ENCODE measurements around the gene RHBDD3.

The RHBDD3 gene

DNA sequence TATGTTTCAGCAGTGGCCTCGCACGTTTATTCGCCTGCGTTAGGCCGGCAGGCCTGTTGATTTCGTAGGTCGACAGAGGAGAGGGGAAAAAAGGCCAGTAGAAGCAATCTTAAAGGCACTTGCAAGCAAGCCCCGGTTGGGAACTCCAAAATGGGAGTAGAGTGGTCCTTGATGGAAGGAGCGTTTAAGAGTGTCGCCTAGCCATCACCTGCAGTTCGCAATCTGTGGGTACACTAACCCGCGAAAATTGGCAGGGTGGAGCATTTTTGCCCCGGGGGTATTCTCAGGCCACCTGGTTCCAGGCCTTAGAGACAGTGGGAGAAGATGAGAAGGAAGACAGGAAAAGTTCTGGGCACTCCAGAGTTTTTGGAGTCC, 1.4 kb upstream of the RHBDD3 start:
- H3K4me3 ChIP-seq (replicated peaks in 1 of 2; ENCODE audit: low read depth in 2 of 2, low read length in 2 of 2): peak overlapping the region; percentile 84 to 88
- TF ChIP-seq CTCF (IDR thresholded peaks at IDR 0.05; ENCODE audit: low read depth, low read length): no peak
- DNase-seq (ENCODE audit: low read depth in 2 of 2): peak in 1 of 2 donors; percentile 13

GRCh38 chr22:29268511-29269229, 889 bp upstream of the RHBDD3 start:
- DNase-seq (ENCODE audit: low read depth in 2 of 2): peak; percentile 65 to 86
- TF ChIP-seq CTCF (IDR thresholded peaks at IDR 0.05; ENCODE audit: low read depth, low read length): no peak
- peak overlapping the region; percentile 84 to 88 for H3K4me3 ChIP-seq (replicated peaks in 1 of 2; ENCODE audit: low read depth in 2 of 2, low read length in 2 of 2)

- peak overlapping the region; percentile 84 to 88 for H3K4me3 ChIP-seq (replicated peaks in 1 of 2; ENCODE audit: low read depth in 2 of 2, low read length in 2 of 2)
- no peak for DNase-seq (ENCODE audit: low read depth in 2 of 2)
- no peak for TF ChIP-seq CTCF (IDR thresholded peaks at IDR 0.05; ENCODE audit: low read depth, low read length)
Measured at GRCh38 chr22:29267462-29267857, 321 bp downstream of the RHBDD3 start.

DNA sequence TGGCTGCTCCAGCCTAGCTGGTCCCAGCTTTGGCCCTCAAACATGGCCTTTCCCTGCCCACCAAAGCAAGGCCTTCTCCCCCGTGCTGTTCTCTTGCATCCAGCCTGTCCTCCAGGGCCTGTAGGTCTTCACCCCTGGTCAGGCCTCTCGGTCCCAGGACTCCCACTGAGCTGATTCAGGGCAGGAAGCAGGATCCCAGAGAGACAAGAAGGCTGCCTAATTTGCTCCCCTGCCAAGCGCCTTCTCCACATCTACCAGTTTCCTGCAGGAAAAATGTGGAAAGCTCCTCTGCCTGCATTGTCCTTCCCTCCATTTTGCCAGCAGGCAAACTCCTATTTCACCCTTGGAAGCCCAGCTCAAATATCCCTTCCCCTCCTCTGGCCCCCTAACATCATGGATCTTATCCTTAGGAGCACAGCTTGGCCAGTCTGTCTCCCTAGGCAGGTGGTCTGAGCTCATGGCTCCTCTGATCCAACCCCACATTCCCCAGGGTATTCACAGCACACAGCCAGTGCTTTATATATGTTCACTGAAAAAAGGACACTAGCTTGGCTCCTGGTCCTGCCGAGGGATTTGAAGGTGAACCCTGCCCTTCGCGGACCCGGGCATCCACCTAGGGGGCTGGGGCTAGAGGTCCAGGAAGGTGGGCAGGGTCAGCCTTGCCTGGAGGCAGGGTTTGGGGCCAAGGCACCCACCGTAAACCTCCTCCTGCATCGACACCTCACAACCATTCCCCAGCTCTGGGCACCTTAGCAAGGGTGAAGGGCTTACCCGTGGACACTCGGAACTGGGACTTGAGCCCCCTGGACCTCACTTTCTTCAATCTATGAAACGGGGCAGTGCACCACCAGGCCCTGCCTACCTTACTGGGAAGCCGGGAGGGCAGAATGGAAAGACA, 968 bp downstream of the RHBDD3 start:
- peak; percentile 39 to 52 for DNase-seq (ENCODE audit: low read depth in 2 of 2)
- H3K4me3 ChIP-seq (replicated peaks in 1 of 2; ENCODE audit: low read depth in 2 of 2, low read length in 2 of 2): peak overlapping the region; percentile 84 to 88

GRCh38 chr22:29265929-29266328, 1.9 kb downstream of the RHBDD3 start:
- H3K4me3 ChIP-seq (replicated peaks in 1 of 2; ENCODE audit: low read depth in 2 of 2, low read length in 2 of 2): no peak overlapping the region
- DNase-seq (ENCODE audit: low read depth in 2 of 2): peak in 1 of 2 donors; percentile 33
- no peak for TF ChIP-seq CTCF (IDR thresholded peaks at IDR 0.05; ENCODE audit: low read depth, low read length)

More for the DNA sequence above, 968 bp downstream of the RHBDD3 start:
- TF ChIP-seq CTCF (IDR thresholded peaks at IDR 0.05; ENCODE audit: low read depth, low read length): no peak

- no peak for DNase-seq (ENCODE audit: low read depth in 2 of 2)
- H3K4me3 ChIP-seq (replicated peaks in 1 of 2; ENCODE audit: low read depth in 2 of 2, low read length in 2 of 2): no peak overlapping the region
- no peak for TF ChIP-seq CTCF (IDR thresholded peaks at IDR 0.05; ENCODE audit: low read depth, low read length)
Measured at GRCh38 chr22:29265305-29265704, 2.5 kb downstream of the RHBDD3 start.
